Measurements from ENCODE around the gene CDH16. TPM values are rescaled to one million over a fixed set of nuclear protein-coding genes. Genes with fewer than 3 reads are reported as not detected.

Gene CDH16
- under 1 TPM in 3 of 10 donors, not detected in 7; 0.25 to 0.47 (median 0.47) TPM for total RNA-seq
- under 1 TPM; 0.15 to 0.59 TPM for polyA plus RNA-seq
- long read RNA-seq, donor 1 = 0 reads
- long read RNA-seq, donor 2, partial matches to known transcripts = 1 of 1 reads
- long read RNA-seq, donor 2, other reads (novel, unspliced or antisense) = 0 of 1 reads
- long read RNA-seq, donor 3, partial matches to known transcripts = 2 of 2 reads
- long read RNA-seq, donor 3, other reads (novel, unspliced or antisense) = 0 of 2 reads

- peak within 1 kb of the TSS; percentile 44 to 97 (median 84) for H3K27ac ChIP-seq
Observed at GRCh38 chr16:66918803-66919568, at the start of gene CDH16. CDH16 (minus strand) TSS chr16:66918885; CDS start chr16:66918065, 820 bp downstream.

GRCh38 chr16:66964049-66964448, 45.4 kb upstream of the CDH16 start:
- no peak for TF ChIP-seq CTCF (IDR thresholded peaks at IDR 0.05)
- H3K36me3 ChIP-seq = no peaks in the 10 kb centered on the region
- H3K27me3 ChIP-seq = no peaks in the 10 kb centered on the region
- no peak overlapping the region for H3K4me3 ChIP-seq
- peaks cover 0 to 10% (median 0%) of the 10 kb centered on the region in 9 donors for H3K4me1 ChIP-seq
- DNase-seq (no peak), ATAC-seq (peak in 4 of 8 donors; percentile 11 to 53 (median 34))
- intact Hi-C loops (cut with DNase I) = no loop called here
- 69 to 81% methylated on average over 6 of the region's 6 CpGs for WGBS, 2 donors
- H3K27ac ChIP-seq = no peak overlapping the region
- H3K9me3 ChIP-seq = no peaks in the 10 kb centered on the region

More at GRCh38 chr16:66918803-66919568, at the start of gene CDH16:
- Histone ChIP-seq H3K4me1 (peaks cover 3 to 52% (median 24%) of the 10 kb centered on the region in 9 donors), H3K27me3 (peaks cover 0 to 36% (median 13%) of the 10 kb centered on the region in 7 donors), H3K4me3 (no peak within 1 kb of the TSS), H3K36me3 (peaks cover 0 to 12% (median 0%) of the 10 kb centered on the region in 9 donors), H3K9me3 (no peaks in the 10 kb centered on the region)
- DNase-seq = no peak
- peak in 6 of 8 donors; percentile 3 to 26 (median 10) for ATAC-seq
- WGBS, 2 donors = 61 to 68% methylated on average over 7 of the region's 7 CpGs
- intact Hi-C loops (cut with DNase I) = no loop called here
- TF ChIP-seq CTCF (IDR thresholded peaks at IDR 0.05) = no peak

GRCh38 chr16:66961914-66962313, 43.2 kb upstream of the CDH16 start:
- Histone ChIP-seq H3K27me3 (no peaks in the 10 kb centered on the region), H3K9me3 (no peaks in the 10 kb centered on the region), H3K36me3 (no peaks in the 10 kb centered on the region), H3K4me1 (peaks cover 0 to 12% (median 0%) of the 10 kb centered on the region in 9 donors), H3K27ac (no peak overlapping the region), H3K4me3 (no peak overlapping the region)
- TF ChIP-seq CTCF (IDR thresholded peaks at IDR 0.05) = no peak
- WGBS, 2 donors = 55 to 58% methylated on average over 5 of the region's 5 CpGs
- DNase-seq = no peak
- intact Hi-C loops (cut with DNase I) = no loop called here
- peak in 2 of 8 donors; percentile 38 to 51 for ATAC-seq

GRCh38 chr16:66961065-66961744, 42.5 kb upstream of the CDH16 start, which contains the start of gene CES3:
CES3 (plus strand) TSS chr16:66961266; CDS start chr16:66961308, 42 bp downstream.
- no peaks in the 10 kb centered on the region for H3K36me3 ChIP-seq
- no peaks in the 10 kb centered on the region for H3K9me3 ChIP-seq
- TF ChIP-seq CTCF (IDR thresholded peaks at IDR 0.05) = peak; percentile 17 to 79 (median 63)
- intact Hi-C loops (cut with DNase I) = no loop called here
- no peak within 1 kb of the TSS for H3K27ac ChIP-seq
- H3K4me3 ChIP-seq = no peak within 1 kb of the TSS
- 63 to 67% methylated on average over 15 to 16 of the region's 16 CpGs for WGBS, 2 donors
- ATAC-seq = peak in 7 of 8 donors; percentile 63 to 76 (median 69)
- H3K4me1 ChIP-seq = peaks cover 0 to 12% (median 0%) of the 10 kb centered on the region in 9 donors
- no peaks in the 10 kb centered on the region for H3K27me3 ChIP-seq
- peak in 1 of 2 donors; percentile 42 for DNase-seq
